ENCODE data around the gene SEMA6A. TPM values are rescaled to one million over a fixed set of nuclear protein-coding genes. Genes with fewer than 3 reads are reported as not detected.

SEMA6A gene
- total and polyA plus RNA-seq, 9 of the 15 experiments (the other 6 are each of a cell fraction or from before 2014, with no cell fraction given): 0.04 to 0.42 (median 0.18) TPM; not detected in 5

DNA sequence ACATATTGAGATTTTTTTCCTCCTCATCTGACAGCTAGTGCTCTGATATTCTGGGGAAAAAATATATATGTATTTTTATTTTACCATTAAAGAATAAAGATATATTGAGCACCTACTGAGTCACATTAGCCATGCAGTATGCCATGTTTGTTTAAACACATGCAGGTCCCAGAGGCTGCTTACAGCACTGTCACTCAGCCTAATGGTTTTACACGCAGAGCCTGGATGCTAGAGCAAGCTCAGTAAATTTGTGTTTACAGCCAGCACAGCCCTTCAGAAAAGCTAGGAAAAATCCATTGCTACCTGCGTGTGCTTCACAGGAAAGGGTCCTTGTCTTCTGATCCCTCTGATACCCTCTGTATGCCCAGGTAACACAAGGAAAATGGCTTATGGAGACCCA, 146.2 kb downstream of the SEMA6A start:
- Histone ChIP-seq H3K27me3 (ENCODE audit: control insufficient read depth in 2 of 2, insufficient read depth in 2 of 2, low read length in 2 of 2) (no peaks in the 10 kb centered on the region; a peak in 1 of 5 replicates), H2AFZ (ENCODE audit: low read depth, low read length) (no peak overlapping the region), H3K9me3 (replicated peaks; ENCODE audit: control insufficient read depth, insufficient read depth, low read depth, low read length) (no peaks in the 10 kb centered on the region), H3K79me2 (ENCODE audit: control insufficient read depth, insufficient read depth, low read length) (no peaks in the 10 kb centered on the region), H3K4me3 (no peak overlapping the region), H3K4me1 (replicated peaks in 1 of 2; ENCODE audit: control insufficient read depth in 2 of 2, insufficient read depth in 2 of 2, low read length in 2 of 2) (no peaks in the 10 kb centered on the region), H3K36me3 (ENCODE audit: control insufficient read depth, insufficient read depth, low read length) (no peaks in the 10 kb centered on the region), H4K20me1 (replicated peaks; ENCODE audit: control insufficient read depth, insufficient read depth, low read length) (no peaks in the 10 kb centered on the region), H3K4me2 (ENCODE audit: insufficient read depth, low read length) (no peak overlapping the region), H3K9ac (ENCODE audit: insufficient read depth in 1 of 2, low read depth in 2 of 2, low read length in 2 of 2) (no peak overlapping the region), H3K27ac (ENCODE audit: extremely low read depth, low read depth, low read length) (no peak overlapping the region), H3K9me1 (ENCODE audit: control insufficient read depth, insufficient read depth, low read length) (no peaks in the 10 kb centered on the region)
- ChIA-PET POLR2A (interaction anchor here (0.8 kb wide), 1 partner anchor 240 kb away, joined by 3 read pairs; no protein-coding TSS in a partner anchor), CTCF (ENCODE audit: low intra/inter-chr PET ratio) (no interaction called here)
- no peak for ATAC-seq
- intact Hi-C loops (cut with micrococcal nuclease): loop anchor here (5.0 kb wide), 1 partner anchor 291 kb away; no protein-coding TSS in a partner anchor
- BruUV-seq (replicated peaks): no TSS peak
- in situ Hi-C loops (cut with MboI): no loop called here
- no peak for FAIRE-seq
- no peak for TF ChIP-seq L3MBTL2 (IDR thresholded peaks at IDR 0.05)
- TF ChIP-seq PCBP1 (IDR thresholded peaks at IDR 0.05; ENCODE audit: low read depth, low read length, poor library complexity, severe bottlenecking): no peak
- TF ChIP-seq HMG20A (CRISPR knock-in tag; conservative IDR thresholded peaks at IDR 0.05): no peak
- TF ChIP-seq BRD4 (IDR thresholded peaks at IDR 0.05): no peak
- no peak for TF ChIP-seq ZNF165 (CRISPR knock-in tag; IDR thresholded peaks at IDR 0.05; ENCODE audit: borderline replicate concordance)
- no peak for TF ChIP-seq ZNF311 (CRISPR knock-in tag; IDR thresholded peaks at IDR 0.05)
- TF ChIP-seq, protein P1, sequence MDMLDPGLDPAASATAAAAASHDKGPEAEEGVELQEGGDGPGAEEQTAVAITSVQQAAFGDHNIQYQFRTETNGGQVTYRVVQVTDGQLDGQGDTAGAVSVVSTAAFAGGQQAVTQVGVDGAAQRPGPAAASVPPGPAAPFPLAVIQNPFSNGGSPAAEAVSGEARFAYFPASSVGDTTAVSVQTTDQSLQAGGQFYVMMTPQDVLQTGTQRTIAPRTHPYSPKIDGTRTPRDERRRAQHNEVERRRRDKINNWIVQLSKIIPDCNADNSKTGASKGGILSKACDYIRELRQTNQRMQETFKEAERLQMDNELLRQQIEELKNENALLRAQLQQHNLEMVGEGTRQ (CRISPR knock-in tag; IDR thresholded peaks at IDR 0.05): no peak
- TF ChIP-seq NFE2 (IDR thresholded peaks at IDR 0.05; ENCODE audit: low read depth): no peak
- TF ChIP-seq MEF2A (IDR thresholded peaks at IDR 0.05; ENCODE audit: control insufficient read depth, low read depth, low read length): no peak
- 5% methylated on average over 2 of the region's 2 CpGs for WGBS (ENCODE audit: insufficient coverage, low coverage, missing lambda C conversion rate)
- no peak for DNase-seq (ENCODE audit: extremely low read depth in 1 of 4, low spot score in 3 of 4)

Data from K562 (cell line).